ENCODE measurements around the gene PGRMC2.

DNA sequence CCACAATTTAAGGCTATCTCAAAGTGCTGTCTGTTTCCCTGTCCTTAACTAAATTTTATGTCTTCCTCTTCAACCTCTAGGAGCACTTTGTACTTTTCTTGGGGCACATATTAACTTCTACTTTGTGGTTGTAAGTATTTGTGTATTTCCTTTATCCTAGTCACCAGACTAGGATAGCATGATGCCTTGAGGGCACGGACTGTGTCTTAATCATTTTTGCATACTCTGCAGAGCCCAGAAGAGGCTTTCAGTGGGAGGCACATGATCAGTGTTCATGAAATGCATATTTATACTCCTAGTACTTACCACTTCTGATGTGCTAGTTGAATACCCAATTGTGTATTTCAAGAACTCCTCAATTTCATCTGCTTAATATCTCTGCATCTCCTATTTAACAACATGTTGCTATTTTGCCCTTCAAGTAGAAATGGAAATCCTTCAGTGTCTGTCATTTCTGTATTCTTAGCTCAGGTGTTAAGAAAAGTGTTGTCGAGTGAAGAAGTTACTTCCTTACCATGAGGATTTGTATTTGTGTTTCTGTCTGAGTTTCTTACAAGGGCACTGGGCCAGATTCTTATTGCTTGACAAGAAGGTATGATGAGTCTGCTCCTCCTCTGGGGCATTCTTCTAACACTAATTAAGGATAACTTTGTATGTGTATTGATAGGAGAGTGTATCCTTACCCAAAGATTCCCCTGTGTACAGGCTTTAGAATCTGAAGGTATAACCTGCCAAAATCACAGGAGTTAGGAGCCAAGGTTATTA lies 28.3 kb upstream of the PGRMC2 start:
- no peak for TF ChIP-seq POLR2A (IDR thresholded peaks at IDR 0.05; ENCODE audit: low read length)
- TF ChIP-seq GATA1 (IDR thresholded peaks at IDR 0.05; ENCODE audit: low read depth, low read length), result no peak

Data from erythroblast (primary cell).